Esophagus muscularis mucosa (tissue), 3 donors: ENCODE measurements around the gene COL4A1.

Experiments used
- POLR2A ChIP-seq: fragments of 450-650 bp; IDR thresholded peaks from one replicate; pipeline ENCODE4 v1.6.1; 2017; ENCODE audit warnings: antibody characterized with exemption, moderate library complexity, mild to moderate bottlenecking, low read depth
- TF ChIP-seq, protein P1 (sequence below), 3 experiments: fragments of 200-600 bp in 2 of 3; fragments of 450-650 bp in 1 of 3; sonication (generic) in 2 of 3; IDR thresholded peaks; one replicate each; pipeline ENCODE4 v1.5.1; 2017 to 2019; ENCODE audit warnings: antibody characterized with exemption in 3 of 3, mild to moderate bottlenecking in 2 of 3, moderate library complexity in 1 of 3

DNA sequence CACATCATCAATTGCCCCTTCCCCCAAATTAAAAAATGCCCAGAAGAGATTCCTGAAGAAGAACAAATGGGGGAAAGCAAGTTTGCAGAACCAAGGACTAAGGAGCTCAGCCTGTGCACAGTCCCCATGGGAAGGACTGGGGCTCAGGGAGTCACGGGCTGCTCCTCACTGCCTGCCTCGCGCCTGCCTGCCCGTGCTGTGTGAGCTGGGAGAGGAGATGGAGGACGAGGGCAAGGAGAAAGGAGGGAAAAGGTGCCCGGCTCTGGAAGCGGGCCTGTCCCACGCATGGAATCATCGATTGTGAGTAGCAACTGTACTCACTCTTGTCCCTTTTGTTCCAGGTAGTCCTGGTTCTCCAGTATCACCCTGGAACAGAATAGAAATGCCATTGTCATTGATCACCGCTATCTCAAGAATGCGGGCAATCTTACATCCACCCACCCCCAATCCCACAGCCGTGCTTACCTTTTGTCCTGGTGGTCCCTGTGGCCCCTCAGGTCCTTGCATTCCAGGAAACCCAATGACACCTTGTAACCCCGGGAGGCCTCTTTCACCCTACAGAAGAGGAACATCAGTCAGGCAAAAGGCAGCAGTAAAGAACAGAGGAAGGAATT lies 93.4 kb downstream of the COL4A1 start:
- TF ChIP-seq, protein P1, sequence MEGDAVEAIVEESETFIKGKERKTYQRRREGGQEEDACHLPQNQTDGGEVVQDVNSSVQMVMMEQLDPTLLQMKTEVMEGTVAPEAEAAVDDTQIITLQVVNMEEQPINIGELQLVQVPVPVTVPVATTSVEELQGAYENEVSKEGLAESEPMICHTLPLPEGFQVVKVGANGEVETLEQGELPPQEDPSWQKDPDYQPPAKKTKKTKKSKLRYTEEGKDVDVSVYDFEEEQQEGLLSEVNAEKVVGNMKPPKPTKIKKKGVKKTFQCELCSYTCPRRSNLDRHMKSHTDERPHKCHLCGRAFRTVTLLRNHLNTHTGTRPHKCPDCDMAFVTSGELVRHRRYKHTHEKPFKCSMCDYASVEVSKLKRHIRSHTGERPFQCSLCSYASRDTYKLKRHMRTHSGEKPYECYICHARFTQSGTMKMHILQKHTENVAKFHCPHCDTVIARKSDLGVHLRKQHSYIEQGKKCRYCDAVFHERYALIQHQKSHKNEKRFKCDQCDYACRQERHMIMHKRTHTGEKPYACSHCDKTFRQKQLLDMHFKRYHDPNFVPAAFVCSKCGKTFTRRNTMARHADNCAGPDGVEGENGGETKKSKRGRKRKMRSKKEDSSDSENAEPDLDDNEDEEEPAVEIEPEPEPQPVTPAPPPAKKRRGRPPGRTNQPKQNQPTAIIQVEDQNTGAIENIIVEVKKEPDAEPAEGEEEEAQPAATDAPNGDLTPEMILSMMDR (IDR thresholded peaks at IDR 0.05) = no peak
- no peak for TF ChIP-seq POLR2A
